A673 (cell line): ENCODE data around the gene DCUN1D3.

Experiments used
- EZH2 ChIP-seq: fragments of 200-600 bp; sonication (generic); IDR thresholded peaks from 2 replicates; pipeline ENCODE4 v1.6.1; 2017; ENCODE audit warnings: borderline replicate concordance, low read depth, mild to moderate bottlenecking, mixed read lengths, antibody characterized with exemption, low read length; ENCODE audit not compliant: poor library complexity, severe bottlenecking
- TF ChIP-seq, protein P1 (sequence below): fragments of 300-800, 200-600 bp; sonication (generic); conservative IDR thresholded peaks from 2 replicates; pipeline ENCODE4 v1.5.1; 2017; ENCODE audit warnings: low read depth, mild to moderate bottlenecking, antibody characterized with exemption, low read length, moderate library complexity, mixed read lengths

DNA sequence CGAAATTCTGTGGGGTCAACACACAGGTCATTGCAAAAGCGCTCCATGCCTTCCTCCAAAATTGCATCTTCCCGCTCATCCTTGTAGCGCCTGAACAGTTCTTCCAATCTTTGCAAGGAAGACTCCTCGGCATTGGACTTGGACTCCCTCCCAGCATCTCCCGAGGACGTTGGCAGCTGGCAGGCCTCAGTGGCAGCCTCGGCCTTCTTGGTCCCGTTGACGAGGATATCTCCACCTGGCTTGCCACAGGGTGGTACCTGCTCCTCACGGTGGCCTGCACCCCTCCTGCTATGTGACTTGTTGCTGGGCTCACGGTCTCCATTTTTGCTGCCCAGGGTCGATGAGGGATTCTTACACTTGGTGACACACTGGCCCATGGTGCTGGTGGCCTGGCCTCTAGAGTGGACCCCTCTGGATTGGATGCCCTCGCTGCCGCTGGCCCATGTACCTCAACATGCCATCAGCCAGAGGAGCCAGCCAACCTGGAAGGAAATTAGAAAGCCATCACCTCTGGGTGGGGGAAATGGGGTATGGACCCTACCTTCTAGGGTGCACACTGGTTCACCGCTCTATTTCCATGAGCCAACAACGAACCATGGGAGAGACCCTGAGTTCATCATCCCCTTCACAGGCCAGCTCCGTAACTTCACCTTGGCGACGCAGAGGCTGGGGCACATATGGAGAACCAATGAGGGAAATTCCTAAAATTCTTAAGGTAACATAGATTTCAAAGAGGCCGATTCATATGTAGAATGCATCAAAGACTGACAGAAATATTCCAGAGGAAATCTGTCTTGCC, 37.8 kb downstream of the DCUN1D3 start:
- TF ChIP-seq, protein P1, sequence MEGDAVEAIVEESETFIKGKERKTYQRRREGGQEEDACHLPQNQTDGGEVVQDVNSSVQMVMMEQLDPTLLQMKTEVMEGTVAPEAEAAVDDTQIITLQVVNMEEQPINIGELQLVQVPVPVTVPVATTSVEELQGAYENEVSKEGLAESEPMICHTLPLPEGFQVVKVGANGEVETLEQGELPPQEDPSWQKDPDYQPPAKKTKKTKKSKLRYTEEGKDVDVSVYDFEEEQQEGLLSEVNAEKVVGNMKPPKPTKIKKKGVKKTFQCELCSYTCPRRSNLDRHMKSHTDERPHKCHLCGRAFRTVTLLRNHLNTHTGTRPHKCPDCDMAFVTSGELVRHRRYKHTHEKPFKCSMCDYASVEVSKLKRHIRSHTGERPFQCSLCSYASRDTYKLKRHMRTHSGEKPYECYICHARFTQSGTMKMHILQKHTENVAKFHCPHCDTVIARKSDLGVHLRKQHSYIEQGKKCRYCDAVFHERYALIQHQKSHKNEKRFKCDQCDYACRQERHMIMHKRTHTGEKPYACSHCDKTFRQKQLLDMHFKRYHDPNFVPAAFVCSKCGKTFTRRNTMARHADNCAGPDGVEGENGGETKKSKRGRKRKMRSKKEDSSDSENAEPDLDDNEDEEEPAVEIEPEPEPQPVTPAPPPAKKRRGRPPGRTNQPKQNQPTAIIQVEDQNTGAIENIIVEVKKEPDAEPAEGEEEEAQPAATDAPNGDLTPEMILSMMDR = no peak
- no peak for TF ChIP-seq EZH2
